ENCODE results near the gene MRC1.

- TF ChIP-seq YY1 (IDR thresholded peaks at IDR 0.05; ENCODE audit: insufficient read depth, insufficient read length) (no peak), ZNF274 (IDR thresholded peaks at IDR 0.05; ENCODE audit: low read depth, low read length) (no peak), SUZ12 (IDR thresholded peaks at IDR 0.05; ENCODE audit: extremely low read depth, insufficient read depth, insufficient read length) (no peak)
Measured at GRCh38 chr10:17831341-17831740, 22.2 kb downstream of the MRC1 start.
